Tibial artery (tissue), 4 donors: ENCODE measurements around the gene NFIB.

Experiments used
- DNase-seq, 2 donors: peaks; one replicate each; pipeline ENCODE4 v3.0.0-alpha.2; 2019
- H3K27ac ChIP-seq, 2 donors: fragments of 200-600 bp; sonication (generic) in 1 of 2; 1 replicate in 1 of 2; 2 replicates in 1 of 2; pipeline ENCODE4 v1.5.1; 2018 to 2019; ENCODE audit warnings: mild to moderate bottlenecking in 1 of 2
- H3K27me3 ChIP-seq, 2 donors: fragments of 200-600 bp; sonication (generic) in 1 of 2; one replicate each; pipeline versions ENCODE4 v1.5.1 to v1.6.0; 2016 to 2019
- H3K36me3 ChIP-seq, 3 donors: fragments of 200-600 bp; sonication (generic) in 2 of 3; one replicate each; pipeline ENCODE4 v1.5.1; 2016 to 2019; ENCODE audit warnings: mild to moderate bottlenecking in 2 of 3
- H3K4me1 ChIP-seq, 4 donors: fragments of 200-600 bp; sonication (generic) in 2 of 4; 1 replicate in 3 of 4; 2 replicates in 1 of 4; pipeline ENCODE4 v1.5.1; 2016 to 2019
- H3K4me3 ChIP-seq, 2 donors: fragments of 200-600 bp; sonication (generic) in 1 of 2; 1 replicate in 1 of 2; 2 replicates in 1 of 2; pipeline ENCODE4 v1.5.1; 2018 to 2019; ENCODE audit warnings: mild to moderate bottlenecking in 2 of 2
- H3K9me3 ChIP-seq, 3 donors: fragments of 200-600 bp; sonication (generic) in 1 of 3; one replicate each; pipeline ENCODE4 v1.5.1; 2016 to 2019
- intact Hi-C: fragments of 100-400 bp; cut with DNase I; formaldehyde crosslinking; loops from one replicate; pipeline ENCODE4 v1.15.0; 2023; ENCODE audit warnings: low total_unique reads
- TF ChIP-seq, protein P1 (sequence below), 2 experiments: fragments of 200-600 bp in 1 of 2; fragments of 450-650 bp in 1 of 2; IDR thresholded peaks; one replicate each; pipeline ENCODE4 v1.5.1; 2017 to 2019; ENCODE audit warnings: antibody characterized with exemption in 2 of 2, mild to moderate bottlenecking in 1 of 2, moderate library complexity in 1 of 2

Gene NFIB

GRCh38 chr9:14219850-14220249, 94.1 kb downstream of the NFIB start:
- Histone ChIP-seq H3K27ac (peak overlapping the region in 1 of 2 donors; percentile 36), H3K4me1 (peaks cover 0 to 79% (median 45%) of the 10 kb centered on the region in 4 donors), H3K4me3 (no peak overlapping the region), H3K36me3 (no peaks in the 10 kb centered on the region), H3K27me3 (no peaks in the 10 kb centered on the region), H3K9me3 (no peaks in the 10 kb centered on the region)
- no peak for DNase-seq
- TF ChIP-seq, protein P1, sequence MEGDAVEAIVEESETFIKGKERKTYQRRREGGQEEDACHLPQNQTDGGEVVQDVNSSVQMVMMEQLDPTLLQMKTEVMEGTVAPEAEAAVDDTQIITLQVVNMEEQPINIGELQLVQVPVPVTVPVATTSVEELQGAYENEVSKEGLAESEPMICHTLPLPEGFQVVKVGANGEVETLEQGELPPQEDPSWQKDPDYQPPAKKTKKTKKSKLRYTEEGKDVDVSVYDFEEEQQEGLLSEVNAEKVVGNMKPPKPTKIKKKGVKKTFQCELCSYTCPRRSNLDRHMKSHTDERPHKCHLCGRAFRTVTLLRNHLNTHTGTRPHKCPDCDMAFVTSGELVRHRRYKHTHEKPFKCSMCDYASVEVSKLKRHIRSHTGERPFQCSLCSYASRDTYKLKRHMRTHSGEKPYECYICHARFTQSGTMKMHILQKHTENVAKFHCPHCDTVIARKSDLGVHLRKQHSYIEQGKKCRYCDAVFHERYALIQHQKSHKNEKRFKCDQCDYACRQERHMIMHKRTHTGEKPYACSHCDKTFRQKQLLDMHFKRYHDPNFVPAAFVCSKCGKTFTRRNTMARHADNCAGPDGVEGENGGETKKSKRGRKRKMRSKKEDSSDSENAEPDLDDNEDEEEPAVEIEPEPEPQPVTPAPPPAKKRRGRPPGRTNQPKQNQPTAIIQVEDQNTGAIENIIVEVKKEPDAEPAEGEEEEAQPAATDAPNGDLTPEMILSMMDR (IDR thresholded peaks at IDR 0.05), result no peak
- intact Hi-C loops, result no loop called here

DNA sequence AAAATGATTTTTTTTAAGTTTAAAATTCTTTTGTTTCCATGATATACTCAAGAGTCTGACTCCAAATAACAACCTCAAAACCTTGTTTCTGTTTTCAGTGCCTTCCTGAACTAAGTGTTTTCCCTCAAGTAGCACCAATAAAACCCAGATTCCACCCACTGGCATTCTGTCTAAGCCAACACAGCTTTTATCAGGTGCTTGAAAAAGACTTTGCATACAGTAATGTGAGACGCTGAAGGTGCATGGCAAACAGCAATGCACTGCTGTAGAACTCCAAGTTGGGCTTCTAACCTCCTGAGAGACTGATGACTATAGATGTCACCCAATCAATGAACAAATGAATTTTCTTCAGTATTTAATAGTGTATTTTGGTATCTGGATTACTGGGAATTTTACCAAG, 95.7 kb downstream of the NFIB start:
- no peak for DNase-seq
- H3K4me3 ChIP-seq, result no peak overlapping the region
- intact Hi-C loops, result no loop called here
- no peaks in the 10 kb centered on the region for H3K9me3 ChIP-seq
- H3K36me3 ChIP-seq, result no peaks in the 10 kb centered on the region
- no peaks in the 10 kb centered on the region for H3K27me3 ChIP-seq
- peak overlapping the region in 1 of 2 donors; percentile 25 for H3K27ac ChIP-seq
- peaks cover 0 to 92% (median 54%) of the 10 kb centered on the region in 4 donors for H3K4me1 ChIP-seq
- TF ChIP-seq, protein P1 (IDR thresholded peaks at IDR 0.05), result no peak

DNA sequence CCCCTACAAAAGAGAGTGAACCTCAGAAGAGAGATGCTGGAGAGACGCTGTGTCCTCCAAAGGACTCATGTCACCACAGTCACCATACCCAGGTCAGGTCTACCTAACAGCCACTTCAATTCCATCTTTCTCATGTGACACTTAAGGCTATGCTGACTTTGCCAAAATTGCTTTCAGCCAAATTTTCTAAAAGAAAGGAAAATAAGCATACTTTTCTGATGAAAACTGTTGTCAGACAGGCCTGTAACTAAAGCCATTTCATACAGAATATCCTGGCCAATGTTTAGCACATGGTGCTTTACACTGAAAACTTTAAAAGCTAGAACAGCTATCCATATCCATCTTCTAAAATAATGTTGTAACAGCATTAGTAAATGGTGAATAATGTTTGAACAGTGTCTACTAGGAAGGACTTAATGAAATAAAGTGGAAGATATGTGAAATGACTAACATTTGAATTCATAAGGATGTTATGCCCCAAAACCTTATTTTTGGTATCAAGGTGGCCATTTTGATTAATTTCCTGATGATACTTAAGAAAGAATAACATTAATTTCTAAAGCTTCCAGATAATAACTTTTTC, 97.2 kb downstream of the NFIB start:
- TF ChIP-seq, protein P1 (IDR thresholded peaks at IDR 0.05), result no peak
- Histone ChIP-seq H3K27me3 (no peaks in the 10 kb centered on the region), H3K27ac (peak overlapping the region in 1 of 2 donors; percentile 5), H3K36me3 (no peaks in the 10 kb centered on the region), H3K4me3 (no peak overlapping the region), H3K9me3 (no peaks in the 10 kb centered on the region), H3K4me1 (peaks cover 0 to 92% (median 51%) of the 10 kb centered on the region in 4 donors)
- intact Hi-C loops, result no loop called here
- DNase-seq, result no peak

DNA sequence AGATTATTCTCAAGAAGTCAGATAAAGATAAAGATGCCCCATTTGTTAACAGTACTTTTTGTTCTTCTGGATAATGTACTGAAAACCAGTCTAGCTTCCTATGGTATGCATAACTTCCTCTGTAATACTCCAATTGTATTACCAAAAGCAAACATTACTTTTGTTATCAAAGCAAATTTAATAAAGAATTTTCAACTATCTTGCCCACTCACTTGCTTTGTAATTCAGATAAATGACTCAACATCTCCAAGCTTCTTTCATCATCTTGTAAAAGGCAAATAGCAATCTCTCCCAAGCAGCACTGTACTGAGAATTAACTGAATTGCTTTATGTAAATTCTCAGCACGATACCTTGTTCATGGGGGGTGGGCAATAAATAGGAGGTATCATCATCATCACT, 98.3 kb downstream of the NFIB start:
- Histone ChIP-seq H3K9me3 (no peaks in the 10 kb centered on the region), H3K4me3 (no peak overlapping the region), H3K36me3 (no peaks in the 10 kb centered on the region), H3K27me3 (no peaks in the 10 kb centered on the region), H3K4me1 (peaks cover 0 to 84% (median 42%) of the 10 kb centered on the region in 4 donors), H3K27ac (no peak overlapping the region)
- DNase-seq, result no peak
- TF ChIP-seq, protein P1 (IDR thresholded peaks at IDR 0.05), result no peak
- intact Hi-C loops, result no loop called here

DNA sequence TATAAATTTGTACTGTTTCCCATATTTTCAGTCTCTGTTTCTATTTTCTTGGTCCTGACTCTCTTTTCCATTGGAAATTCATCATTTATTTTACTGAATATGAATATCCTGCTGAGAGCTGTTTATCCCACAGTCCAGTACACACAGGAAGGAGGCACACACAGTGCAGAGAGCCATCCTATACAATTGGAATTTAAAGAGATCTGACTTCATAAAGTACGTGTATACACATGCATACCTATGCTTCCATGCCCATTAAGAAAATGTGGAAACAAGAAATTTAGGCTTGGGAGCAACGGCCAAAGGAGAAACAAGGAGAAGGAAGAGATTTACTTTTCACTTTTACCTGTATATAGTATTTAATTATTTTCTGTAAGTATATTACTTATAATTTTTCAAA, 99.2 kb downstream of the NFIB start:
- H3K36me3 ChIP-seq, result no peaks in the 10 kb centered on the region
- no peak for DNase-seq
- intact Hi-C loops, result no loop called here
- no peaks in the 10 kb centered on the region for H3K9me3 ChIP-seq
- no peak overlapping the region for H3K4me3 ChIP-seq
- H3K27ac ChIP-seq, result no peak overlapping the region
- no peaks in the 10 kb centered on the region for H3K27me3 ChIP-seq
- TF ChIP-seq, protein P1 (IDR thresholded peaks at IDR 0.05), result no peak
- H3K4me1 ChIP-seq, result peaks cover 0 to 79% (median 34%) of the 10 kb centered on the region in 4 donors
